ENCODE data around the gene GRAMD1B. TPM values are rescaled to one million over a fixed set of nuclear protein-coding genes. Genes with fewer than 3 reads are reported as not detected.

GRAMD1B gene
- total and polyA plus RNA-seq, 2 donors (not counting 1 experiment from before 2014, with no cell fraction given), result 0.83 to 1.5 TPM

- Histone ChIP-seq H3K9ac (ENCODE audit: insufficient read depth, low read length) (no peak overlapping the region), H2AFZ (ENCODE audit: low read length) (no peak overlapping the region), H3K4me2 (ENCODE audit: extremely low read depth, insufficient read depth, low read length) (no peak overlapping the region), H3K27me3 (ENCODE audit: control insufficient read depth, insufficient read depth, low read length) (no peaks in the 10 kb centered on the region), H3K4me1 (ENCODE audit: control insufficient read depth, extremely low read depth, insufficient read depth, low read length) (no peaks in the 10 kb centered on the region), H3K79me2 (ENCODE audit: control insufficient read depth, insufficient read depth, low read length) (no peaks in the 10 kb centered on the region), H3K9me3 (ENCODE audit: control insufficient read depth, insufficient read depth, low read depth, low read length) (no peaks in the 10 kb centered on the region), H3K36me3 (ENCODE audit: control insufficient read depth, insufficient read depth, low read length) (no peaks in the 10 kb centered on the region), H3K4me3 (replicated peaks in 1 of 4; ENCODE audit: control extremely low read depth in 1 of 4, insufficient read depth in 1 of 4, low read depth in 3 of 4, low read length in 4 of 4) (no peak overlapping the region), H4K20me1 (ENCODE audit: control insufficient read depth, extremely low read depth, insufficient read depth, low read length) (no peaks in the 10 kb centered on the region), H3K27ac (ENCODE audit: insufficient read depth, low read length) (no peak overlapping the region)
- no peak for DNase-seq (ENCODE audit: low read depth in 2 of 2)
- no peak for TF ChIP-seq CTCF (conservative IDR thresholded peaks at IDR 0.05 in 1 of 2, IDR thresholded peaks at IDR 0.05 in 1 of 2; ENCODE audit: low read depth in 1 of 2, low read length in 2 of 2)
- TF ChIP-seq EZH2 (IDR thresholded peaks at IDR 0.05; ENCODE audit: low read length, missing control alignments), result no peak
Measured at GRCh38 chr11:123607781-123608180, 177.7 kb downstream of the GRAMD1B start.

GRCh38 chr11:123608371-123608770 lies 178.3 kb downstream of the GRAMD1B start:
- Histone ChIP-seq H4K20me1 (ENCODE audit: control insufficient read depth, extremely low read depth, insufficient read depth, low read length) (no peaks in the 10 kb centered on the region), H3K4me1 (ENCODE audit: control insufficient read depth, extremely low read depth, insufficient read depth, low read length) (no peaks in the 10 kb centered on the region), H3K36me3 (ENCODE audit: control insufficient read depth, insufficient read depth, low read length) (no peaks in the 10 kb centered on the region), H3K9me3 (ENCODE audit: control insufficient read depth, insufficient read depth, low read depth, low read length) (no peaks in the 10 kb centered on the region), H3K9ac (ENCODE audit: insufficient read depth, low read length) (no peak overlapping the region), H3K27me3 (ENCODE audit: control insufficient read depth, insufficient read depth, low read length) (no peaks in the 10 kb centered on the region), H3K79me2 (ENCODE audit: control insufficient read depth, insufficient read depth, low read length) (no peaks in the 10 kb centered on the region), H2AFZ (ENCODE audit: low read length) (no peak overlapping the region), H3K4me2 (ENCODE audit: extremely low read depth, insufficient read depth, low read length) (no peak overlapping the region), H3K4me3 (replicated peaks in 1 of 4; ENCODE audit: control extremely low read depth in 1 of 4, insufficient read depth in 1 of 4, low read depth in 3 of 4, low read length in 4 of 4) (no peak overlapping the region), H3K27ac (ENCODE audit: insufficient read depth, low read length) (no peak overlapping the region)
- no peak for DNase-seq (ENCODE audit: low read depth in 2 of 2)
- TF ChIP-seq CTCF (conservative IDR thresholded peaks at IDR 0.05 in 1 of 2, IDR thresholded peaks at IDR 0.05 in 1 of 2; ENCODE audit: low read depth in 1 of 2, low read length in 2 of 2), result no peak
- TF ChIP-seq EZH2 (IDR thresholded peaks at IDR 0.05; ENCODE audit: low read length, missing control alignments), result no peak

GRCh38 chr11:123608945-123609344 lies 178.9 kb downstream of the GRAMD1B start:
- Histone ChIP-seq H3K9ac (ENCODE audit: insufficient read depth, low read length) (no peak overlapping the region), H4K20me1 (ENCODE audit: control insufficient read depth, extremely low read depth, insufficient read depth, low read length) (no peaks in the 10 kb centered on the region)
- DNase-seq (ENCODE audit: low read depth in 2 of 2), result no peak

More at GRCh38 chr11:123608945-123609344, 178.9 kb downstream of the GRAMD1B start:
- Histone ChIP-seq H3K36me3 (ENCODE audit: control insufficient read depth, insufficient read depth, low read length) (no peaks in the 10 kb centered on the region), H3K4me2 (ENCODE audit: extremely low read depth, insufficient read depth, low read length) (no peak overlapping the region), H3K27me3 (ENCODE audit: control insufficient read depth, insufficient read depth, low read length) (no peaks in the 10 kb centered on the region), H3K9me3 (ENCODE audit: control insufficient read depth, insufficient read depth, low read depth, low read length) (no peaks in the 10 kb centered on the region), H3K4me1 (ENCODE audit: control insufficient read depth, extremely low read depth, insufficient read depth, low read length) (no peaks in the 10 kb centered on the region), H2AFZ (ENCODE audit: low read length) (no peak overlapping the region), H3K4me3 (replicated peaks in 1 of 4; ENCODE audit: control extremely low read depth in 1 of 4, insufficient read depth in 1 of 4, low read depth in 3 of 4, low read length in 4 of 4) (no peak overlapping the region), H3K79me2 (ENCODE audit: control insufficient read depth, insufficient read depth, low read length) (no peaks in the 10 kb centered on the region), H3K27ac (ENCODE audit: insufficient read depth, low read length) (no peak overlapping the region)
- no peak for TF ChIP-seq EZH2 (IDR thresholded peaks at IDR 0.05; ENCODE audit: low read length, missing control alignments)
- no peak for TF ChIP-seq CTCF (conservative IDR thresholded peaks at IDR 0.05 in 1 of 2, IDR thresholded peaks at IDR 0.05 in 1 of 2; ENCODE audit: low read depth in 1 of 2, low read length in 2 of 2)

Measured in fibroblast of lung (primary cell).